Loucy (cell line): ENCODE results near the gene CNDP2.

ENCODE experiments used
- CTCF ChIP-seq: fragments of 200-600 bp; sonication (generic); conservative IDR thresholded peaks from 2 replicates; pipeline ENCODE4 v1.5.1; 2014; ENCODE audit warnings: mild to moderate bottlenecking, antibody characterized with exemption, low read length
- EZH2phosphoT487 ChIP-seq: fragments of 200-600 bp; IDR thresholded peaks from 2 replicates; pipeline ENCODE4 v1.6.1; 2018; ENCODE audit warnings: antibody characterized with exemption, mild to moderate bottlenecking, moderate library complexity, borderline replicate concordance

GRCh38 chr18:74463254-74463653 lies 32.9 kb upstream of the CNDP2 start:
- TF ChIP-seq CTCF (no peak), EZH2phosphoT487 (no peak)
